Hematopoietic multipotent progenitor cell (in vitro differentiated cells): Measurements from ENCODE around the gene CFP. TPM values are rescaled to one million over a fixed set of nuclear protein-coding genes. Genes with fewer than 3 reads are reported as not detected.
A peak's percentile ranks its signal among the peaks of the same experiment; 100 is the strongest.
"Not testable (repeated sequence)": the region's sequence is repeated elsewhere in the genome, so short reads cannot be mapped to it uniquely, and the experiment has no call there.

Experiments used
- DNase-seq, 3 donors: peaks; one replicate each; pipeline ENCODE4 v3.0.0-alpha.2; 2011 to 2015; ENCODE audit warnings: low read depth in 2 of 3, low spot score in 2 of 3
- total RNA-seq: library from RNA; depleted of rRNA; stranded (reverse); fragments of >200 nt; gene quantifications from one replicate; pipeline ENCODE4 v1.2.3, GENCODE V29; 2012

Gene CFP
- 23.7 TPM for total RNA-seq

DNA sequence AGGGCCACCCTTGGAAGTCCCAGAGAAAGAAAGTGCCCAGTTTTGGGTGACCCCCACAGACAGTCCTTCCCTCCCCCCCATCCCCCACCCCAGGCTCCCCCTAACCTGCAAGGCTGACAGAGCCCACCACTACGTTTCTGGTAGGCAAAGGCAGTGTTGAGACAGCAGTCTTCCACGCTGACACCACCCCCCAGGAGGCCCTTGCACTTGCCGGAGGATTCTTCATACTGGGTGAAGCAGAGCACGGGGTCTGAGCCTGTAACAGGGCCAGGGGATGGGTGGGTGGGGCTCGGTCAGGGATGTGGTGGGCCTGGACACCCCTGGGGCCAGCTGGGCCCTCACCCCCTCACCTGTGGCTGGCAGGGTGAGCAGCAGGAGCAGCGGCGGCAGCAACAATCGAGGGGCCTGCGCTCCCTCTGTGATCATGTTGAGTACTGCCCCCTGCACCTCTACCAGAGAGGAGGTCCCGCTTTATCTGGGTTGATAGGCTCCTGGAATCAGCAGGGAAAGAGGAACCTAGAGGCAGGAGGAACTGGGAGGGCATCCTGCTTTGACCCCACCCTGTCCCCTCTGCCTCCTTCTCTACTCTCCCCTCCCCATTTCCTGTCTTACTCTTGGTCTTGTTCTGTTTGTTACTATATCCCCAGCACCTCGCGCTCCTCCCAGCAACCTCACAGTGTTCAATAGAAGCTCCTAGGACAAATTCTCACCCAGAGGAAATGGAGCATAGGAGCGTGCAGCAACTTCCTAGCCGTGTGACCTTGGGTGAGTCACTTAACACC lies at the start of gene CFP:
Gene CFP (minus strand): TSS at position 512 of the 782 bp plus-strand sequence. CDS start 86 bp downstream, at position 426.
- no peak for DNase-seq

- peak in 1 of 3 donors; percentile 6 for DNase-seq
These were observed 46.5 kb upstream of the CFP start for GRCh38 chrX:47675959-47676859.

DNA sequence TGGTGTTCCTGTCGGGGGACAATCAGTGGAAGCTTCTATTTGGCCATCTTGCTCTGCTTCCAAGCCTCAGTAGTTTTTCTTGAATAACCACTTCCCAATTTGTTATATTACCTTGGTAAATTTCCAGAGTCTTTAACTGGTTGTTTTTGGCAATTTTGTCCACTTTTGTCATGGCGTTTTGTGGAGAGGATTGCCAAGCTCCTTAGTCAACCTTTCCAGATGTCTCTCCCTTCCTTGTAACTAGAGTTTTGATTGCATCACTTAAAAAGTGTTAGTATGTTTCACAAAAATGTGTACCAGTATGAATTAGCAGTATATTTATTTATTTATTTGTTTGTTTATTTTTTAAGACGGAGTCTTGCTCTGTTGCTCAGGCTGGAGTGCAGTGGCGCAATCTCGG lies 45.0 kb upstream of the CFP start:
- DNase-seq = no peak

GRCh38 chrX:47665797-47666196 lies 36.1 kb upstream of the CFP start:
- not testable (repeated sequence) for DNase-seq

DNA sequence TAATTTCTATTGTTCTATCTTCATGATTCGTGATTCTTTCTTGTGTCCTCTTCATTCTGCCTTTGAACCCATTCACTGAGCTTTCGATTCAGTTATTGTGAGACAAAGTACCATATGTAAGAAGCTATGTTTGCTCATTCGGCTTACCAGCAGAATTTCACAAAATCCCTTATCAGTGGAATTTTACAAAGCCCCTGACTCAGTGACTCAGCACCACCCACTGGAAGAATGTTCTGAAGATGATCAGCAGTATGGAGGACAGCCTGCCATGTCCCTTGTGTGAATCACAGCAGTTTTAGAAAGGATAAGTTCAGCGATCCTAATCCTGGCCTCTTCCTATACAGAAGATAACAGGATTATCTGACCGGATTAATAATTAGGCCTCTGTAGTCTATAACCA lies 35.0 kb upstream of the CFP start:
- DNase-seq = no peak

- DNase-seq = no peak
These were observed 32.5 kb upstream of the CFP start for GRCh38 chrX:47662144-47662657.

GRCh38 chrX:47661539-47661938 lies 31.8 kb upstream of the CFP start:
- DNase-seq = no peak

DNA sequence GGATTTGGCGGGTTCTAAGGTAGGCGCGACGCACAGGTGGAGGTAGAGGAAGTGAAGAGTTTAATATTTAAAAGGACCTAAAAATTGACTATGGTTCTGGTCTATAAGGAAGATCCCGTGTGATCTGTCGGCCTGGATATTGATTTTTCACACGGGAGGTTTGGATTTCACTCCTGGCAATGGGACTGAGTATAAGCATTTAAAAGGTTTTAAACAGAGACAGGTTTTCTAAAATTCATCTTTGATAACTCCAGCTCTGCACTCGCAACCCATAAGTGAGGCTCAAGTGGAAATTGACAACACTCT lies 29.6 kb upstream of the CFP start:
- no peak for DNase-seq

DNA sequence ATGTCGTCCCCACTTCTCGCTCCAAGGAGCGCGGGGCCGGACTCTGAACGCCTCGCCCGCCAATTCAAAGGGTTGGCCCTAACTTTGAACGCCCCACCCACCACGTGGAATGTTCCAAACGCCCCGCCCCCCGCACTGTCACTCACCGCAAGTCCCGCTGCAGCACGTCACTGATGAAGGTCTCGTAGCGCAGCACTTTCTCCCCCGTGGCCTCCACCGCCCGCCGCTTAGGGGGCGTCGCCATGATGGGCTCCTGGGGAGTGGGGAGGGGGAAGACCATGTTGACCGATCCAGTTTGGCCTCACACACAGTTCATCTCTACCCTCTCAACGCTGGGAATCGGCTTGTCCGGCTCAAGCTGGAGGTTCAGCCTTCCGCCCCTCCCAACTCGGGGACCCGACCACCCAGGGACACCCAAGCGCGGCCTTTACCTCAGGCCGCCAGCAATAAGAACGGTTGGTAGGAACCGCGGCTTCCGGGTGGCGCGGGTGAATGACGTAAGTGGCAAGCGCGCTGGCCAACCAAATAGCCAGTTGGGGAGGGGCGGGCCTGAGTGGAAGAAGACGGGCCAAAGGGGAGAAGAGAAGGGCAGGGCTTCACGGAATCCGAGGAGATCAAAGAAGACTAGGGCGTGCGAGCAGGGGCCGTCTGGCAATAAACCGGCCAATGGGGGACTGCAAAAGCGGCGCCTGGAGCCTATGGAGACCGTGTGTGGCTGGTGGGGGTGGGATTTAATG lies 29.1 kb upstream of the CFP start, which contains the start of gene UXT:
Gene UXT (minus strand): TSS at position 497 of the 737 bp plus-strand sequence. CDS start 253 bp downstream, at position 244.
- peak; percentile 74 to 95 (median 92) for DNase-seq

DNA sequence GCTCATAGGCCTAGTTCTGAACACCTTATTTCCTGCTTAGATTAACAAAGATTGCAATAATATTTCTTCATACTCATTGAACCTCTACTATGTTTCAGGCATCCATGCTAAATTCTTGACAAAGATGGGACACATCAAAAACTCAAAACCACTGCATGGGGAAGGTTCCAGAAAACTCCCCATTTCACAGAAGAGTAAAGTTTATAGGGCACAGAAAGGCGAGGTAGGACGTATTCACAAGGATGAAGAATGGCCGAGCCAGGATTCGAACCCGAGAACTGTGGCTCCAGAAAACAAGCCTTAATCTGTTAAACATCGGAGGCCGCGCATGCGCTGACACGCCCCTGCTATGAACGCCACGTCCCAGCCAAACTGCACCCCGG lies 28.6 kb upstream of the CFP start:
- DNase-seq = no peak

DNA sequence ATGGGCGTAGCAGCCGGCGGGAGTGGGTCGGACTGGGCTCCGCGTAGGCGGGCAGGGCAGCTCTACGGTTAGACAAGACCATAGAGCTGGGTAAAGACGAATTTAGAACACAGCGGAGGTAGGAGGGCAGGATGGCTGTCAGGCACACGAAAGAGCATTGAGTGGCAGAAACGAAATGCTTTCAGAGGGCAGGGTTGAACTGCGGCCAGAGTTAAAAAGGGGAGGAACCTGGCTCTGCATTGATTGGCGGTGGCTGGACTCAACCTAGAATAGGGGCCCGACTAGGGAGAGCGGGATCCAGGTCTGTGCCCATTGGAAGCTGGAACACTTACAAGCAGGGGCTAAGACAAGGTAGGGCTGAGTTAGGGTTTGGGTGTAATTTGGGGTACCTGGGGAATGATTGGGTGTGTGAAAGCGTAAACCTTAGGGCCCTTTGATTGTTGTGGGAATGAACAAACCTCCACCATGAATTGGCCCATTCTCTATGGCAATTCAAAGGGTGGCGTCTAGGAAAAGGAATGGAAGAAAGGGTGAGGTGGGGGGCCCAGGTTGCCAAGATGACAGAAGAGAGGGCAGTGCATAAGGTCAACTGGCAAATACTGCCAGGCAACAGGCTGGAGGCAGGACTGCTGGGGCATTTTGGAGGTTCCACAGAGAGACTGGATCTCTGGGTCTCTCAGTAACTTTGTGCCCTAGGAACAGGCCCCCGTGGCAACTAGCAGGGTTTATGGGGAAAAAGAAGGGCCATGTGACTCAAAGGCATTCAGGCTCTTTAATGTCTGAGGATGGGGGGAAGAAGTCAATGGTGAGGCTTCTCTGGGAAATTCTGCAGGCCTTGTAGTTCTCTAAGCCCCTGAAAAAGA lies 21.5 kb upstream of the CFP start:
- no peak for DNase-seq

GRCh38 chrX:47650164-47651042 lies 20.7 kb upstream of the CFP start, which contains the start of gene ELK1:
Gene ELK1 (minus strand): TSS chrX:47650563. CDS start chrX:47641441, 9,122 bp downstream.
- peak; percentile 68 to 98 (median 96) for DNase-seq

GRCh38 chrX:47649781-47650163 lies 20.0 kb upstream of the CFP start:
- no peak for DNase-seq

- DNase-seq = no peak
These were observed 19.5 kb upstream of the CFP start for GRCh38 chrX:47649271-47649670.

- DNase-seq = no peak
These were observed 18.6 kb upstream of the CFP start for GRCh38 chrX:47648376-47648775.

DNA sequence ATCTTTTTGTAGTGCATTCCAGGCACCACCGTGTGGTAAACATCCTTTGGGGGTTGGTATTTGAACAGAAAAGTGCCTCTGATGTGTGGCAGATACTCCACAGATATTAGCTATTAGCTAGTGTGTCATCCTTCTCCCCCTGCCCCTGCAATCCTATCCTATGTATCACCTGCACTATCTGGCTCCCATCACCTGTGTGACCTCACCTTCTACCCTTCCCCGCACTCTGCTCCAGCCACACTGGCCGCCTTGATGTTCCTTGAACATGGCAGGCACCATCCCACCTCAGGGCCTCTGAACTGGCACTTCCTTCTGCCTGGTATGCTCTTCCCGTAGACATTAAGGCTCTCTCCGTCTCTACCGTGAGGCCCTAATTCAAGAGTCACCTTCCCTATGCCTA lies 16.9 kb upstream of the CFP start:
- no peak for DNase-seq

GRCh38 chrX:47645530-47645929 lies 15.8 kb upstream of the CFP start:
- no peak for DNase-seq

GRCh38 chrX:47644557-47645091 lies 14.9 kb upstream of the CFP start:
- DNase-seq = peak in 1 of 3 donors; percentile 6

DNA sequence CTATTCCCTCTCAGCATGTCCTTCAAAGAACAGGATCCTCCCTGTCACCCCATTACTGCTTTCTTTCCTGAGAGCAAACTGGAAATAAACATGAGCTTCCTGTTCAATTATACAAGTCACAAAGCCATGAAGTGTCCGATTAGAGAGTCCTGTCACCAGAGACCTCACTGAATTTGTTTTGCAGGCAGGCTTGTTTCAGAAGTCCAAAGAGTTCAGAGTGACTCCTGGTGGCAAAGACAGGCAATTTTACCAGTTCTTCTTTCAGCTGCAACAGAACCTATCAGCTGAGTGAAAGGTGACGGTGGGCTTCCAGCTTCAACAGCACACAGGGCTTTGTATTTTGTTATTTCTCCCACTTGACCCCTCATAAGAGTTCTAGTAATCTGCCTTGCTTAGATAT lies 14.2 kb upstream of the CFP start:
- DNase-seq = peak in 1 of 3 donors; percentile 62
